Parathyroid adenoma (tissue), 2 donors: ENCODE data around the gene CARF.
"Not testable (repeated sequence)": the region's sequence is repeated elsewhere in the genome, so short reads cannot be mapped to it uniquely, and the experiment has no call there.

Source experiments
- H2AFZ ChIP-seq: fragments of 300-600 bp; sonication (generic); one replicate; pipeline ENCODE4 v1.7.0; 2017; ENCODE audit warnings: antibody characterized with exemption, mild to moderate bottlenecking
- H3K27ac ChIP-seq: fragments of 300-600 bp; sonication (generic); one replicate; pipeline ENCODE4 v1.7.0; 2017
- H3K27me3 ChIP-seq: fragments of 300-600 bp; sonication (generic); one replicate; pipeline ENCODE4 v1.7.0; 2017; ENCODE audit warnings: low read length; ENCODE audit not compliant: control insufficient read depth, insufficient read depth
- H3K36me3 ChIP-seq: fragments of 300-600 bp; sonication (generic); one replicate; pipeline ENCODE4 v1.7.0; 2017; ENCODE audit warnings: low read length; ENCODE audit not compliant: control insufficient read depth, insufficient read depth
- H3K4me1 ChIP-seq: fragments of 300-600 bp; sonication (generic); one replicate; pipeline ENCODE4 v1.7.0; 2017; ENCODE audit warnings: control low read depth
- H3K4me2 ChIP-seq: fragments of 300-600 bp; sonication (generic); one replicate; pipeline ENCODE4 v1.7.0; 2017; ENCODE audit warnings: low read length
- H3K4me3 ChIP-seq: fragments of 300-600 bp; sonication (generic); one replicate; pipeline ENCODE4 v1.7.0; 2017; ENCODE audit warnings: low read depth, low read length
- H3K79me2 ChIP-seq: fragments of 300-600 bp; sonication (generic); one replicate; pipeline ENCODE4 v1.7.0; 2017; ENCODE audit warnings: control low read depth
- H3K9ac ChIP-seq: fragments of 300-600 bp; sonication (generic); one replicate; pipeline ENCODE4 v1.7.0; 2017; ENCODE audit warnings: mild to moderate bottlenecking
- H3K9me3 ChIP-seq: fragments of 300-600 bp; sonication (generic); one replicate; pipeline ENCODE4 v1.7.0; 2017; ENCODE audit warnings: low read length; ENCODE audit not compliant: control insufficient read depth
- TF ChIP-seq, protein P1 (sequence below): fragments of 300-600 bp; sonication (generic); IDR thresholded peaks from one replicate; pipeline ENCODE4 v1.7.0; 2017; ENCODE audit warnings: antibody characterized with exemption, mild to moderate bottlenecking
- donor health status: primary hyperparathyroidism.

Gene CARF

GRCh38 chr2:202950592-202950991 is 38.5 kb downstream of the CARF start:
- TF ChIP-seq, protein P1, sequence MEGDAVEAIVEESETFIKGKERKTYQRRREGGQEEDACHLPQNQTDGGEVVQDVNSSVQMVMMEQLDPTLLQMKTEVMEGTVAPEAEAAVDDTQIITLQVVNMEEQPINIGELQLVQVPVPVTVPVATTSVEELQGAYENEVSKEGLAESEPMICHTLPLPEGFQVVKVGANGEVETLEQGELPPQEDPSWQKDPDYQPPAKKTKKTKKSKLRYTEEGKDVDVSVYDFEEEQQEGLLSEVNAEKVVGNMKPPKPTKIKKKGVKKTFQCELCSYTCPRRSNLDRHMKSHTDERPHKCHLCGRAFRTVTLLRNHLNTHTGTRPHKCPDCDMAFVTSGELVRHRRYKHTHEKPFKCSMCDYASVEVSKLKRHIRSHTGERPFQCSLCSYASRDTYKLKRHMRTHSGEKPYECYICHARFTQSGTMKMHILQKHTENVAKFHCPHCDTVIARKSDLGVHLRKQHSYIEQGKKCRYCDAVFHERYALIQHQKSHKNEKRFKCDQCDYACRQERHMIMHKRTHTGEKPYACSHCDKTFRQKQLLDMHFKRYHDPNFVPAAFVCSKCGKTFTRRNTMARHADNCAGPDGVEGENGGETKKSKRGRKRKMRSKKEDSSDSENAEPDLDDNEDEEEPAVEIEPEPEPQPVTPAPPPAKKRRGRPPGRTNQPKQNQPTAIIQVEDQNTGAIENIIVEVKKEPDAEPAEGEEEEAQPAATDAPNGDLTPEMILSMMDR = no peak
- no peaks in the 10 kb centered on the region for H3K4me1 ChIP-seq
- H3K79me2 ChIP-seq = peaks cover 6% of the 10 kb centered on the region
- H3K4me3 ChIP-seq = no peak overlapping the region
- no peak overlapping the region for H3K27ac ChIP-seq
- no peaks in the 10 kb centered on the region for H3K9me3 ChIP-seq
- H3K27me3 ChIP-seq = no peaks in the 10 kb centered on the region
- H2AFZ ChIP-seq = no peak overlapping the region
- no peaks in the 10 kb centered on the region for H3K36me3 ChIP-seq
- H3K9ac ChIP-seq = no peak overlapping the region
- H3K4me2 ChIP-seq = no peak overlapping the region

GRCh38 chr2:202960524-202960923 is 48.4 kb downstream of the CARF start:
- TF ChIP-seq, protein P1 = no peak
- H2AFZ ChIP-seq = no peak overlapping the region
- H3K4me3 ChIP-seq = no peak overlapping the region
- no peak overlapping the region for H3K4me2 ChIP-seq
- no peaks in the 10 kb centered on the region for H3K9me3 ChIP-seq
- no peak overlapping the region for H3K9ac ChIP-seq
- no peak overlapping the region for H3K27ac ChIP-seq
- no peaks in the 10 kb centered on the region for H3K4me1 ChIP-seq
- H3K36me3 ChIP-seq = no peaks in the 10 kb centered on the region
- no peaks in the 10 kb centered on the region for H3K79me2 ChIP-seq
- no peaks in the 10 kb centered on the region for H3K27me3 ChIP-seq

- Histone ChIP-seq H3K27ac (no peak overlapping the region), H3K27me3 (no peaks in the 10 kb centered on the region), H3K4me2 (no peak overlapping the region), H3K36me3 (no peaks in the 10 kb centered on the region), H2AFZ (no peak overlapping the region), H3K9me3 (no peaks in the 10 kb centered on the region), H3K4me3 (no peak overlapping the region), H3K9ac (no peak overlapping the region), H3K4me1 (no peaks in the 10 kb centered on the region), H3K79me2 (no peaks in the 10 kb centered on the region)
- TF ChIP-seq, protein P1 = no peak
These were observed 51.6 kb downstream of the CARF start for GRCh38 chr2:202963712-202964111.

DNA sequence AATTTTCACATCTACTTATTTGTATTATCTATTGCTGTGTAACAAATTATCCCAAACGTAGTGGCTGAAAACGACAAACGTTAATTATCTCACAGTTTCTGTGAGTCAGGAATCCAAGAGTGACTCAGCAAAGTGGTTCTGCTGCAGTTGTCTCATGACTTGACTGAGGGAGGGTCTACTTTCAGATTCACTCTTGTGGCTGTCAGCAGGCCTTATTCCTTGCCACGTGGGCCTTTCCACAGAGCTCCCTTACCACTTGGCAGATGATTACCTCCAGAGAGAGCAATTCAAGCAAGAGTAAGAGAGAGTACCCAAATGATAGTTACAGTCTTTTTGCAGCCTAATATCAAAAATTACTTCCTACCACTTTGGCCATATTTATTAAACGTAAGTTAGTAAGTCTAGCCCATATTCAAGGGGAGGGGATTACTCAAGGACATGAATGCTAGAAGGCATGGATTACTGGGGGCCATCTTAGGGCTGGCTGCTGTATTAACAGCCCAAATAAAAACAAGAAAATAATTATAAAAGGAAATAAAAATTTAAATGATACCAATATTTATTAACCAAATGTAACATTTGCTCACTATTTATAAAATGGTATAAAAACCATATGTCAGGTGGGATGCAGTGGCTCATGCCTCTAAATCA is 53.9 kb downstream of the CARF start:
- H3K79me2 ChIP-seq = no peaks in the 10 kb centered on the region
- no peak overlapping the region for H3K27ac ChIP-seq
- no peaks in the 10 kb centered on the region for H3K27me3 ChIP-seq
- no peak overlapping the region for H3K4me3 ChIP-seq
- H3K9me3 ChIP-seq = no peaks in the 10 kb centered on the region
- H2AFZ ChIP-seq = no peak overlapping the region
- H3K4me1 ChIP-seq = no peaks in the 10 kb centered on the region
- no peak overlapping the region for H3K9ac ChIP-seq
- no peak overlapping the region for H3K4me2 ChIP-seq
- H3K36me3 ChIP-seq = no peaks in the 10 kb centered on the region
- TF ChIP-seq, protein P1 = no peak

DNA sequence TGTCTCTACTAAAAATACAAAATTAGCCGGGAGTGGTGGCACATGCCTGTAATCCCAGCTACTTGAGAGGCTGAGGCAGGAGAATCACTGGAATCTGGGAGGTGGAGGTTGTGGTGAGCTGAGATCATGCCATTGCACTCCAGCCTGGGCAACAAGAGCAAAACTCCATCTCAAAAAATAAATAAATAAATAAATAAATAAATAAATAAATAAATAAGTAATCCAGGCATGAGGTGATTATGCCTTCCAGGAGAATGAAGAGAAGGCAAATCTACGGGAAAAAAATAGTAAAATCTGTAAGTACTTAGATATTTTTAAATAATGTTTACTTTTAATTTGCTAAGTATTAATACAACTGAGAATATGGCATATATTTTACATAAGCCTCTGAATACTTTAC is 57.3 kb downstream of the CARF start:
- H3K36me3 ChIP-seq, H3K4me3 ChIP-seq, H3K27ac ChIP-seq, H3K27me3 ChIP-seq, H3K4me1 ChIP-seq, H3K9ac ChIP-seq, H3K4me2 ChIP-seq, H2AFZ ChIP-seq, H3K9me3 ChIP-seq, H3K79me2 ChIP-seq: not testable (repeated sequence)
